Measurements from ENCODE around the gene TTC32.
A peak's percentile ranks its signal among the peaks of the same experiment; 100 is the strongest.
"Not testable (repeated sequence)": the region's sequence is repeated elsewhere in the genome, so short reads cannot be mapped to it uniquely, and the experiment has no call there.

The TTC32 gene

GRCh38 chr2:19901442-19902215 is at the start of gene TTC32:
TTC32 (minus strand) TSS chr2:19901983; CDS start chr2:19901854, 129 bp downstream.
- peak; percentile 93 for DNase-seq

DNA sequence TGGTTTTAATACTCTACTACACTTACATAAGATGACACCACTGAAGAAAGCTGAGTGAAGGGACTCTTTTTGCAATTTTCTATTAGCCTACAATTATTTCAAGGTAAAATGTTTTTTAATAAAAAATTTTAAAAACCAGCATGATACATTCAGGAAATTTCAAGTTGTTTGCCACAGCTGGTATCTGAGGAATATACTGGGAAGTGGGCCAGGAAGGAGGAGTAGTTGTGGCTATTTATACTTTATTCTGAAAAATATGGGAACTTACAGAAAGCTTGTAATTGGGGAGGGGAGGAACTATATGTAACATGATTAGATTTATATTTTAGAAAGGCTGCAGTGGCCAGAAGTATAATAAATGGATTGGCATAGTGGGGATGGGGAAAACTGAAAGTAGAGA is 47.3 kb upstream of the TTC32 start:
- DNase-seq: no peak

GRCh38 chr2:19947184-19947940 is 45.6 kb upstream of the TTC32 start:
- DNase-seq: no peak

GRCh38 chr2:19944205-19944845 is 42.5 kb upstream of the TTC32 start:
- DNase-seq: no peak

DNA sequence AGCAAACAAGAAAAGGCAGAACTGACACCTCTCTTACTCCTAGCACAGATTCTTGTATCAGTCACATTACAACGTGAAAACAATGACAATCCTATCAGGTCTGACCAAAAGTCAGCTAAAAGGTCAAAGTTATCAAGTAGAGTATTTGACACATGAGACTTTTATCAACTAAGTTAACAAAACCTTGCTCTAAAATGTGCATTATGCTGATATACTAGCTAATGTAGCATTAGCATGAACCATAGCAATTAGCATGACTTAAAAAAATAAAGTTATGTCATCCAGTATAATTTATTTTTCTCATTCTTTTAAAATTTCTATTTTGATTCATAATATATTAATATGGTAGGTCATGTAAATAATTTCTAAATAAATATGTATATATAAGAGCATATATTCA is 41.4 kb upstream of the TTC32 start:
- no peak for DNase-seq

DNA sequence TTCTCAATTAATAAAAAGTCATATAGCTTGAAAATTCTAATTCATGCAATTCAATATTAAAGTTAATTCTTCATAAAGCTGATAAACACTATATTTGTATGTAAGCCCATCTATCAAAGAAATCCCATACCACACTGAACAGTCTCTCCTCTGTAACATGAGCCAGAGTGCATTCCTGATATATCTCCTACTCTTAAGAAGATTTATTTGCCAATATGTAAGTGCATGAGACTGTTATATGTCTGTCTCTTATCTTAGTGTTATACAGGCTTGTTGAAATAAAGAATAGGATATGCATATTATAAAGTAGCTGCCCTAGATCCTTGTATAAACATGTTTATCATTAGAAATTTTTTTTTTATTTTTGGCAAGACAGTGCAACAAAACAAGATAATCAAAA is 40.4 kb upstream of the TTC32 start:
- no peak for DNase-seq

DNA sequence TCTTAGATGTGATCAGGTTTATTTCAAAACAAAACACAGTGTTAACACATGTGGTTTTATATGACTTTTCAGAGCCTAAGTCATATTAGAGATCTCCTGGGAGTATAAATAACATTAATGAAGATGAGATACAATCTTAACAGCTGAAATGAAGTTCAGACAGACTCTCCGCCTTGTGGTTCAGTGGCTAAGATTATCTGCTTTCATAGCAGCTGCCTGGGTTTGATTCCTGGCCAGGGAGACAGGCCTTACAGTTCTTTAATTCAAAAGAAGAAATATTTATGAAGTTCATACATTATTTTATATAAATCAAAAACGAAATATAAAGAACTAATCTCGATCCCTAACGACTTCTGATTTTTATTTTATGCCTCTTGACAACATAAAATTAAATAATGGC is 35.2 kb upstream of the TTC32 start:
- DNase-seq: no peak

GRCh38 chr2:19936203-19936602 is 34.4 kb upstream of the TTC32 start:
- DNase-seq: no peak

DNA sequence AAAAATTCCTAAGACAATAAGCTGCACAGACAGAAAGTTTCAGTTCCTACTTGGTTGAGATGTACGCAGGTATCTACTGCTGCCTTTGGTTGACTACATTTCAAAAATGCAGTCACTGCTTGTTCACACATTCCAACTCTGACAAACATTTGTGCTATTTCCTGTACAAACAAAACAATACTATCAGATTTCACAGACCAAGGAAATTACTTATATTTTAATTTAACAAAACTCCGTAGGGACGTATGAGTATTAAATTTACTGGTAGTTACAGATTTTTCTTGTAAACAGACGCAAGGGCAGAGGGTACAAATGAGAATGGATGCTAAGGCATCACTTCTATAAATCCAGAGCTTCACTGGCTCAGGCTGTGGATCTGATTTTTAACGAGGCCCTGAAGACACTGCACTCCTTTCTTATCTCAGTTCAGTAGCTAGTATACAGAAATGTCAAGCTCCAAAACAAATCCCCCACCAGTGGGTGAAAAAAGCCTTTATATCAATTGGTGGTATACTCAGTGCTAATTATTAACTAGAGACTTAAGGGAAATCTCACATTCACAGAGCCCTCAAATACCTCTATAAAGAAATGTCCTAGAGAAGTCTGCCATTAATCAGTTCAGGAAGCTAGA is 31.7 kb upstream of the TTC32 start:
- peak; percentile 27 for DNase-seq

DNA sequence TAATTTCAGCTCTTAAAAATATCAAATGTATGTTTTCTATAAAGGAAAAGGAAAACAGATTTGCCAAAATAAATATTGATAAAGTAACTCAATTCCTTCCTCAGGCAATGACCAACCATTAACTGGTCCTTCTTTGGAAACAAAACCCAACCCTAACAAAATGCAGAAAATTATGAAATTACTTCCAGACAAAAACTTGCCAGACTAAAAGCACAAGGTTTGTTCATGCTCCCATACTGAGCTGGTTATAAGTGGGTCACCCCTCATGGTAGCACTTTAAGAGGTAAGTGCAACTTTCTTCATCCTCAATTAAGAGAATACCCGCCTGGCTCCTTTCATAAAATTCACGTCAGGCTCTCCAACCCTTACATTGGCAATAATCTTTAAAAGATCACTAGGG is 31.1 kb upstream of the TTC32 start:
- no peak for DNase-seq

DNA sequence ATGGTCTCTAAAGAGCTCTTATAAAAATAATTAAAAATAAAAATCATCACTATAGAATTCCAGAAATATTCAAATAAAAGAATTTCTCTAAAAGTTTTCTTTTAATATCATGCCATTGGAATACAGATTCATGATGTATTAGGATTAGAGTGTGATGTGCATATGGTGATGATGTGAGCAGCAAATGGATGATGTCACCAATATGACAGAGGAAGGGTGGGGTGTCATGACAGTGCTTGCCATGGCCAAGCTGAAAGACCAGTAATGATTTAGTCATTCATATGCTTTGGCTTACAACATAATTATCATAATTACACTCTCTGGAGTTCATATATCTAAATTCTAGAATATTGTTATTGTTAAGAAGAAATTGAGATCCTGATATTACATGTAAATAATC is 27.4 kb upstream of the TTC32 start:
- DNase-seq: no peak

DNA sequence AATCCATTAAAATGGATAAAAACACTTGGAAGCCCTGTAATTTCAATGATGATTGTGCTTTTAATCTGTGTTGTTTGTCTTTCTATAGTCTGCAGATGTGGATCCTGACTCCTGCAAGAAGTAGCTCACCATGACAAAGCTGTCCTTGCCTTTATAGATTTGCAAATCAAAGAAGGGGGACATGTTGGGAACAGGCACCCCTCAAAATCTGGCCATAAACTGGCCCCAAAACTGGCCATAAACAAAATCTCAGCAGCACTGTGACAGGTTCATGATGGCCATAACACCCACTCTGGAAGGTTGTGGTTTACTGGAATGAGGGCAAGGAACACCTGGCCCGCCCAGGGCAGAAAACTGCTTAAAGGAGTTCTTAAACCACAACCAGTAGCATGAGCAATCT is 26.0 kb upstream of the TTC32 start:
- not testable (repeated sequence) for DNase-seq

DNA sequence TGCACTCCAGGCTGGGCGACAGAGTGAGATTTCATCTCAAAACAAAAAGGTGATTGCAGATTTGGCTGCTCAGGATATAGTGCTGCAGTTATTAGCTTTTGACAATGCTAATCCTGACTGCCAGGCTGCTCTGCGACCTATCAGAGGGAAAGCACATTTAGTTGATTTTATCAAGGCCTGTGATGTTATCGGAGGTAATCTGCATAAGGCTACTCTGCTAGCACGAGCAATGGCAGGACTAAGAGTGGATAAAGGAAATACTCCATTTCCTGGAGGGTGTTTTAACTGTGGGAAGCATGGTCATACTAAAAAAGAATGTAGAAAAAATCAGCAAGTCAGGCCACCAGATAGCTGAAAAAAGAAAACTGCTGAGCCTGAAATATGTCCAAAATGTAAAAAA is 22.7 kb upstream of the TTC32 start:
- DNase-seq: not testable (repeated sequence)

GRCh38 chr2:19922188-19922587 is 20.4 kb upstream of the TTC32 start:
- not testable (repeated sequence) for DNase-seq

GRCh38 chr2:19916385-19916950 is 14.7 kb upstream of the TTC32 start:
- no peak for DNase-seq

DNA sequence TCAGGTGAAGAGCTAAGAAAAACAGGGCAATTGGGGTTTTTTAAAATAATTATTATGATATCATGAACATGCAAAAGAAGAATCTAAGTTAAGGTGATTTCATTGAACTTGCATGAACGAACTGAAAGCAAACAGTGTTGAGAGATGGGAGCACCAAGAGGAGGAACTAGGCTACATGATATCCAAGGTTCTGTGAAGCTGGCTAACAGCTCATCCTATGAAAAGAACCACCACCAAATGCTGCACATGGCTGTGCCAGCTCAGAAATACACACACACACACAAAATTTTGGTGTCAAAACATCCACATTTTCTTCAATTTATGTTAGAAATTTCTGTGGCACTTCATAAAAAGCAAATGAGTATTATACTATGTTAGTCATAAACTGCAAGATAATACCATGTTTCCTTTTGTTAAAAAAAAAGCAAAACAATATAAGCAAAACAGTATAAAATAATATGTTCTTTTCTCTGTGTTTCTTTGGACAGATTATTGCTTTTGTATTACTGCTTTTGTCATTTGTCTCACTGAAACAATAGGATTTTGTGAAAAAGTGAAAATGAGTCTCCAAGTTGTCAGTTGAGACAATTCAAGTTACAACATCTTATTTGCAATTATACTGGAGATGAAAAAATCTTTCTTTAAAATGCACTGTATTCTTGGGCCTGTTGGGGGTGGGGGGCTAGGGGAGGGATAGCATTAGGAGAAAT is 12.6 kb upstream of the TTC32 start:
- DNase-seq: no peak

- DNase-seq: no peak
Measured at GRCh38 chr2:19911808-19912509, 10.2 kb upstream of the TTC32 start.

GRCh38 chr2:19902216-19902740 is 495 bp upstream of the TTC32 start:
- peak; percentile 7 for DNase-seq

GRCh38 chr2:19900931-19901441 is 797 bp downstream of the TTC32 start:
- DNase-seq: peak; percentile 13

- peak; percentile 37 for DNase-seq
Measured at GRCh38 chr2:19899985-19900930, 1.5 kb downstream of the TTC32 start.

Measured in RPMI8226 (cell line).